Transverse colon (tissue), 4 donors: ENCODE results near the gene STARD10. TPM values are rescaled to one million over a fixed set of nuclear protein-coding genes. Genes with fewer than 3 reads are reported as not detected.

Source experiments
- DNase-seq: peaks from one replicate; pipeline ENCODE4 v3.0.0-alpha.2; 2019
- H3K27ac ChIP-seq, 4 donors: fragments of 200-600 bp; sonication (generic); 2 replicates each; pipeline ENCODE4 v1.5.1; 2016 to 2018; ENCODE audit warnings: inconsistent platforms in 4 of 4
- H3K27me3 ChIP-seq: fragments of 200-600 bp; sonication (generic); 2 replicates; pipeline ENCODE4 v1.5.1; 2017; ENCODE audit warnings: inconsistent platforms
- H3K36me3 ChIP-seq, 4 donors: fragments of 200-600 bp; sonication (generic); 2 replicates each; pipeline ENCODE4 v1.5.1; 2017 to 2019; ENCODE audit warnings: inconsistent platforms in 4 of 4
- H3K4me1 ChIP-seq, 4 donors: fragments of 200-600 bp; sonication (generic); 2 replicates each; pipeline ENCODE4 v1.5.1; 2017 to 2020; ENCODE audit warnings: inconsistent platforms in 4 of 4
- H3K4me3 ChIP-seq, 4 donors: fragments of 200-600 bp; sonication (generic); 1 replicate in 1 of 4; 2 replicates in 3 of 4; pipeline versions ENCODE4 v1.5.1 to v1.6.1; 2017 to 2019; ENCODE audit warnings: inconsistent platforms in 4 of 4
- H3K9me3 ChIP-seq, 2 donors: fragments of 200-600 bp; sonication (generic); 2 replicates each; pipeline ENCODE4 v1.5.1; 2017 to 2019; ENCODE audit warnings: inconsistent platforms in 2 of 2
- EP300 ChIP-seq: sonication (generic); formaldehyde crosslinking; IDR thresholded peaks from one replicate; pipeline ENCODE4 v1.6.1; 2017; ENCODE audit warnings: antibody characterized with exemption, low read depth
- POLR2A ChIP-seq: fragments of 450-650 bp; IDR thresholded peaks from one replicate; pipeline ENCODE4 v1.6.1; 2016; ENCODE audit warnings: antibody characterized with exemption, mild to moderate bottlenecking, moderate library complexity
- POLR2AphosphoS5 ChIP-seq, 3 donors: sonication (generic); formaldehyde crosslinking; IDR thresholded peaks; one replicate each; pipeline ENCODE4 v1.6.1; 2016; ENCODE audit warnings: antibody characterized with exemption in 3 of 3
- WGBS, 2 donors: methylation state at CpG; one replicate each; pipeline ENCODE4 v1.1.5; 2018; ENCODE audit warnings: low coverage in 1 of 2; 5-methylcytosine and 5-hydroxymethylcytosine counted together
- in situ Hi-C, 4 donors: fragments of 200-750 bp; cut with MboI; loops; one replicate each; pipeline versions ENCODE4 v1.15.0 to v1.15.1; 2017; ENCODE audit warnings: low sequenced_read_pairs in 3 of 4, low pct_ligation_motif_present in 1 of 4, low pct_unique_long_range_greater_than_20kb in 1 of 4
- intact Hi-C: fragments of 100-400 bp; cut with DNase I; formaldehyde crosslinking; loops from one replicate; pipeline ENCODE4 v1.15.1; 2023; ENCODE audit warnings: low total_unique reads
- total RNA-seq, 4 donors: library from RNA; depleted of rRNA; stranded (reverse); fragments of >200 nt; gene quantifications; one replicate each; pipeline ENCODE4 v1.1.0, GENCODE V29; 2016
- TF ChIP-seq, protein P1 (sequence below), 5 experiments: fragments of 200-600 bp in 3 of 5; fragments of 450-650 bp in 2 of 5; sonication (generic) in 3 of 5; IDR thresholded peaks; 1 replicate in 2 of 5; 2 replicates in 3 of 5; pipeline ENCODE4 v1.5.1; 2016 to 2017; ENCODE audit warnings: antibody characterized with exemption in 5 of 5, inconsistent platforms in 3 of 5, mild to moderate bottlenecking in 2 of 5, moderate library complexity in 1 of 5

The STARD10 gene
- total RNA-seq, 4 donors from 2014 or later, result 82.7 to 714 (median 225) TPM

DNA sequence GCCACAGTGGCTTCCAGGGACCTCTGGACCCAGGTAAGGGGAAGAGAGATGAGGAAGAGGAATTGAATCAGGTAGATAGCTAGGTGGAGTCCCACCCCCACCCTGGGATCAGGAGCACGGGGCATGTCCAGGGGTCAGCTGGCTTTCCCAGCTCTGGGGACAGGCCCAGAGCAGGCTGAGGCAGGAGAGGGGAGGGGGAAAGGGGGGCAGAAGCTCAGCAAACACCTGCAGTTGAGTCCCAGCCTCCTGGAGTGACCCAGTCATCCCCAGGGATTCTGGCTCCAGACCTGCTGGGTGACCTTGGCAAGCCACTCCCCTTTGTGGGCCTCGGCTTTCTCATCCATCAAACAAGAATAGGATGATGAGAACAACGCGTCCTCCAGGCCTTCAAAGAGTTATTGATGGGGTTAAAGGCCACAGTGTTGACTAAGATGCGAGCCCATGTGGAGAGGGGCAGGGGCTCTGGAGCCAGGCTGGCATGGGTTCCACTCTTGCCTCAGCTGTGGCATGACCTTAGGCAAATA, 16.0 kb downstream of the STARD10 start:
- Histone ChIP-seq H3K27me3 (no peaks in the 10 kb centered on the region), H3K9me3 (no peaks in the 10 kb centered on the region), H3K27ac (peak overlapping the region; percentile 85 to 93 (median 88)), H3K36me3 (no peaks in the 10 kb centered on the region), H3K4me3 (no peak overlapping the region), H3K4me1 (peaks cover 48 to 95% (median 73%) of the 10 kb centered on the region in 4 donors)
- intact Hi-C loops, result no loop called here
- in situ Hi-C loops, result no loop called here
- TF ChIP-seq POLR2A (no peak), EP300 (no peak)
- WGBS, 2 donors, result 67 to 100% methylated on average over 1 to 5 of the region's 5 CpGs
- DNase-seq, result peak; percentile 37

- H3K27ac ChIP-seq, result peak overlapping the region; percentile 51 to 93 (median 88)
- H3K27me3 ChIP-seq, result no peaks in the 10 kb centered on the region
- intact Hi-C loops, result no loop called here
- peaks cover 42 to 88% (median 67%) of the 10 kb centered on the region in 4 donors for H3K4me1 ChIP-seq
- in situ Hi-C loops, result no loop called here
- peak; percentile 42 for DNase-seq
- no peaks in the 10 kb centered on the region for H3K36me3 ChIP-seq
- no peak for TF ChIP-seq POLR2AphosphoS5 (IDR thresholded peaks at IDR 0.05)
- H3K9me3 ChIP-seq, result no peaks in the 10 kb centered on the region
- WGBS, 2 donors, result 69% methylated on average over 5 of the region's 7 CpGs; no CpG with 5 or more reads in 1 of the 2 donors
- H3K4me3 ChIP-seq, result no peak overlapping the region
Measured at GRCh38 chr11:72776844-72777754, 16.7 kb downstream of the STARD10 start.

- intact Hi-C loops (no loop called here), in situ Hi-C loops (no loop called here)
- TF ChIP-seq, protein P1, sequence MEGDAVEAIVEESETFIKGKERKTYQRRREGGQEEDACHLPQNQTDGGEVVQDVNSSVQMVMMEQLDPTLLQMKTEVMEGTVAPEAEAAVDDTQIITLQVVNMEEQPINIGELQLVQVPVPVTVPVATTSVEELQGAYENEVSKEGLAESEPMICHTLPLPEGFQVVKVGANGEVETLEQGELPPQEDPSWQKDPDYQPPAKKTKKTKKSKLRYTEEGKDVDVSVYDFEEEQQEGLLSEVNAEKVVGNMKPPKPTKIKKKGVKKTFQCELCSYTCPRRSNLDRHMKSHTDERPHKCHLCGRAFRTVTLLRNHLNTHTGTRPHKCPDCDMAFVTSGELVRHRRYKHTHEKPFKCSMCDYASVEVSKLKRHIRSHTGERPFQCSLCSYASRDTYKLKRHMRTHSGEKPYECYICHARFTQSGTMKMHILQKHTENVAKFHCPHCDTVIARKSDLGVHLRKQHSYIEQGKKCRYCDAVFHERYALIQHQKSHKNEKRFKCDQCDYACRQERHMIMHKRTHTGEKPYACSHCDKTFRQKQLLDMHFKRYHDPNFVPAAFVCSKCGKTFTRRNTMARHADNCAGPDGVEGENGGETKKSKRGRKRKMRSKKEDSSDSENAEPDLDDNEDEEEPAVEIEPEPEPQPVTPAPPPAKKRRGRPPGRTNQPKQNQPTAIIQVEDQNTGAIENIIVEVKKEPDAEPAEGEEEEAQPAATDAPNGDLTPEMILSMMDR (IDR thresholded peaks at IDR 0.05), result no peak
- TF ChIP-seq POLR2A, result no peak
- TF ChIP-seq POLR2AphosphoS5 (IDR thresholded peaks at IDR 0.05), result no peak
- no peak for TF ChIP-seq EP300
- Histone ChIP-seq H3K27me3 (no peaks in the 10 kb centered on the region), H3K9me3 (no peaks in the 10 kb centered on the region), H3K27ac (peak overlapping the region in 3 of 4 donors; percentile 85 to 93 (median 91)), H3K36me3 (no peaks in the 10 kb centered on the region), H3K4me1 (peaks cover 38 to 91% (median 68%) of the 10 kb centered on the region in 4 donors), H3K4me3 (no peak overlapping the region)
- WGBS, 2 donors, result 79% methylated on average over 9 of the region's 9 CpGs; no CpG with 5 or more reads in 1 of the 2 donors
- DNase-seq, result peak; percentile 9
Measured at GRCh38 chr11:72776117-72776843, 17.6 kb downstream of the STARD10 start.

- intact Hi-C loops, result no loop called here
- Histone ChIP-seq H3K4me1 (peaks cover 38 to 85% (median 63%) of the 10 kb centered on the region in 4 donors), H3K36me3 (no peaks in the 10 kb centered on the region), H3K27ac (peak overlapping the region in 3 of 4 donors; percentile 85 to 93 (median 91)), H3K27me3 (no peaks in the 10 kb centered on the region), H3K4me3 (no peak overlapping the region), H3K9me3 (no peaks in the 10 kb centered on the region)
- no peak for DNase-seq
- in situ Hi-C loops, result no loop called here
- 81 to 83% methylated on average over 3 to 7 of the region's 7 CpGs for WGBS, 2 donors
- TF ChIP-seq EP300 (no peak), POLR2AphosphoS5 (IDR thresholded peaks at IDR 0.05) (no peak), POLR2A (no peak)
- TF ChIP-seq, protein P1 (IDR thresholded peaks at IDR 0.05), result no peak
Measured at GRCh38 chr11:72775288-72776110, 18.3 kb downstream of the STARD10 start.
